GM18517 (cell line): Measurements from ENCODE around the gene ZNF26.

Source experiments
- ATAC-seq: cut with Tn5 transposase; IDR thresholded peaks from one replicate; pipeline ENCODE4 v1.9.1; 2021; ENCODE audit warnings: mild to moderate bottlenecking, moderate library complexity; ENCODE audit not compliant: unreplicated experiment

ZNF26 gene

GRCh38 chr12:133058203-133059113 is 72.3 kb downstream of the ZNF26 start:
- ATAC-seq: no peak

GRCh38 chr12:133061954-133062353 is 75.8 kb downstream of the ZNF26 start:
- no peak for ATAC-seq

- no peak for ATAC-seq
Measured at GRCh38 chr12:133063556-133063955, 77.4 kb downstream of the ZNF26 start.

GRCh38 chr12:133073836-133074235 is 87.7 kb downstream of the ZNF26 start:
- no peak for ATAC-seq
